ENCODE results near the gene WIPF3. TPM values are rescaled to one million over a fixed set of nuclear protein-coding genes. Genes with fewer than 3 reads are reported as not detected.

The WIPF3 gene
- total RNA-seq, 1 donor from 2014 or later = not detected

DNA sequence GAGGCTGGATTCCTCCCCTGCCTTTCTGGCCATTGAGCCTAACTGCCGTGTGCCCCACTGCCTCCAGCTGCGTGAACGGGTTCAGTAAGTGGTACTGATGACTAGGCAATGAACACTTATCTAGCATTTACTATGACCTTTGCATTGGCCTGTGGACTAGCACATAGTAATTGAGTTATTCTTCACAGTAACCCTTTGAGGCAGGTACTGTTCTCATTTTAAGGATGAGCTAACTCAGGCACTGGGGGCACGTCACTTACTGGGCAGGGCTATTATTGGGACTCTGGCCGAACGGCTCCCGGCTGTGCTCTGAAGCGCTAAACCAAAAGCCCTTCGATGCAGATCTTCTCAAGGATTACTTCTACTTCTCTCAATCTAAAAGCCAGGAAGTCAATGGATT is 38.3 kb downstream of the WIPF3 start:
- intact Hi-C loops (cut with micrococcal nuclease) = no loop called here

DNA sequence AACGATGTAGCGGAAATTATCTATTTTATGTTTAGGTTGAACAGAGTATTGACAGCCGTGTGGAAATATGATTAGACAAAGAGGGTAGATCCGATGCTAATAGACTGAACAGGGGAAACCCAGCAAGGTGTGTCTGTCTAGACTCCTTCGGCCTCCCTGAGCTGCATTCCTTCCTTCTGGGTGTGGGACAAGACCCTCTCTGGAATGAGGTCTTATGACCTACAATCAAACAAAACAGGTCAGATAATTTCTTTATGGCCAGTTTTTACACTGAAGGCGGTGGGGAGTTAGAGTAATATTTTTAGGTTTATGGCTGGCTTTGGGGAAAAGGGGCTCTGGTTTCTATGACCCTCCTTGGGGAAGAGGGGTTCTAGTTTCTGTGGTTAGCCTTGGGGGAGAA is 41.2 kb downstream of the WIPF3 start:
- intact Hi-C loops (cut with micrococcal nuclease) = no loop called here

DNA sequence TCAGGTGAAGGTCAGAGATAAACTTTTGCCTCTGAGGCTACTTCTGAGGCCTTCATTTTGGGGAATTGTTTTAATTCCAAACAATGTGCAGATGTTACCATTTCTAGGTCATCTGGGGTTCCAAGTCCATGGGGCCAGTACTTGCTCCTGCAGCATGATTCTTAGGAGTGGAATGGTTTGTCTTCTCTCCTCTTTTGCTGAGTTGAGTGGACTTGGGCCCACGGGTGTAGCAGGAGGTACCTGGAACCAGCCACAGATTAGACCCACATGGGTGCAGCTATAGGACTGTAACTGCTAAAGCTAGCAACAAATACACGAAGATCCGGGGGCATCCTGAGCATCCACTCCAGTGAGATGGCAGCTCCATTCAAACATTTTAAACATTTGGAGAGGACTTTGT is 41.6 kb downstream of the WIPF3 start:
- intact Hi-C loops (cut with micrococcal nuclease) = no loop called here

DNA sequence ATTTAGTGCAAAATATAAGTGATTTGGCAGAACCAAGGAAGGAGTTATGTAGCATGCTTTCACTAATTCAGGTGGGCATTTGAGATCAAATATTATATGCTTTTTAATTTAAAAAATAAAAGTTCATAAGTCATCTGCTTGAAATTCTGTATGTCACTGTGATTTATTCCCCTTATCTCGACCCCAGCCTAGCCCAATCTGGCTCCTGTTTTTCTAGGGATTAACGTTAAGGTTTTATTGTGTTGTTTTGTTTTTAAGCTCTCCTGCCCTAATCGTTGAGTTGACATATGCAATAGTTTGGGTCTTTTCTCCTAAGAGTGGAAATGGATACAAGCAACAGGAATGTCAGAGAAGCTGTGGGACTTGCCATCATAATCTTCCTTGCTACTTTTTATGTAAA is 42.6 kb downstream of the WIPF3 start:
- intact Hi-C loops (cut with micrococcal nuclease) = no loop called here

DNA sequence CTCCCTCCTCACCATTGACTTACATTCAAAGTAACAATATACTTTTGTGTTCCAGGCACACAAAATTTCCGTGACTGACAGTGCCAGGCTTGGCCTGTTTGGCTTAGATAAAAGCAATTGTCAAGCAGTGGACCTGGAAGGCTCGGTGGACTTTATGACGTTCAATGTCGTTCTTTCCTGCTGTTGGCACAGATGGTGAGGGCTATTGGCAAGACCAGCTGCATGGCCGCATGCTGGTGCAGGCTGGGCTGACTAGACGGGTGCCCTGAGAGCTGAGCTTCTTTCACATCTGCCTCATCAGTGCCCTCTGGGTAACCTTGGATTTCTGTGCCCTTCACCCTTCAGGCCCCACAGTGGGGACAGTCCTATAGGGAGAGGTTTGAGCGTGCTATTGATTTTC is 45.2 kb downstream of the WIPF3 start:
- intact Hi-C loops (cut with micrococcal nuclease) = no loop called here

DNA sequence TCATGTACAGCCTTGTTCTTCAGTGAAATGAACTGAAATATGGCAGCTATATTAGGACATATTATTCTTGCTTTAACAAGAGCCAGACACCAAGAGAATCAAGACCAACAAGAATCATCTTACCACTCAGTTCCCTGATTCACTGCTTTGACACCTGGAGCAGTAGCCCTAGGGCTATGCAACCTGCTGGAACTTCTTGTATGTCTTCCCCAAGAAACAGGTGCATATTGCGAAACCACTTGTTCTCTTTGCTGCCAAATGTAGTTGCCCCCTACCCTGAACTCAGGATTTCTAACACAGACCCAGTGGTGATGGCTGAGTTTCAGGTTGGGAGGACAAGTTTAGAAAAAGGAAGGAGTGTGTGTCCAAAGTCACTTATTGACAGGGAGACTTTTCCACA is 46.1 kb downstream of the WIPF3 start:
- intact Hi-C loops (cut with micrococcal nuclease) = no loop called here

DNA sequence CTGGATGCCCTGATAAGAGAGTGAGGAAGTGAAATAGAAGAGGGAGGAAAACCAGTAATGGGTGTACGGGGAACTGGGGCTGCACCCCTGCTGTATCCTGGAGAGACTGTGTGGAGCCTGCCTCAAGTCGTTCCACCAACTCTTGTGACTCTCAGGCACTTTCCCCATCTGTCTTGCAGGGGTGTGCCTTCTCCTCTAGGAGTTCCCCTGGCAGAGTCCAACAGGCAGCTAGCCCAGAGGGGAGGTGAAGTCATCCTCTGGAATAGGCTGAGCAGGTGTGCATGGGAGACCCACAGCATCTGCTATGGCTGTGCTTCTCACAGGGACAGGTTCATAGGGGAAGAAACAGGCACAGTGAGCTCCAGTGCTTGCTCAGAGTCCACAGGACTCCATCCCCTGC is 46.8 kb downstream of the WIPF3 start:
- intact Hi-C loops (cut with micrococcal nuclease) = no loop called here

DNA sequence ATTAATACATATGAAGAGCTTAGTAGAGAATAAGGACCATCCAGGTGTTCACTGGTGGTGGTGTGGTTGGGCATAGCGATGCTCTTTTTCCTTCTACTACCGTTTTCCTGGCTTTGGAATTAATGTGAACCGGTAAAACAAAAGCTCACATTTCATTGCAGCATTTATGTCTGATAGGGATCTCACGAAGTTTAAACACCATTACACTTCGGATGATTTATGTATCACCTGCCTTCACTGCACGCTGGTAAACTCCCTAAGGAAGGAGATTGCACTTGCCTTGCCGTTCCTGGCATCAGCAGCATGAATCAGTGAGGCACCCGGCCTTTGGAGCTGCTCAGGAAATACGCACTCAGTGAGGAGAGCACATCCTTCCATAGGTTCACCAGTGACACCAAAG is 47.5 kb downstream of the WIPF3 start:
- intact Hi-C loops (cut with micrococcal nuclease) = no loop called here

DNA sequence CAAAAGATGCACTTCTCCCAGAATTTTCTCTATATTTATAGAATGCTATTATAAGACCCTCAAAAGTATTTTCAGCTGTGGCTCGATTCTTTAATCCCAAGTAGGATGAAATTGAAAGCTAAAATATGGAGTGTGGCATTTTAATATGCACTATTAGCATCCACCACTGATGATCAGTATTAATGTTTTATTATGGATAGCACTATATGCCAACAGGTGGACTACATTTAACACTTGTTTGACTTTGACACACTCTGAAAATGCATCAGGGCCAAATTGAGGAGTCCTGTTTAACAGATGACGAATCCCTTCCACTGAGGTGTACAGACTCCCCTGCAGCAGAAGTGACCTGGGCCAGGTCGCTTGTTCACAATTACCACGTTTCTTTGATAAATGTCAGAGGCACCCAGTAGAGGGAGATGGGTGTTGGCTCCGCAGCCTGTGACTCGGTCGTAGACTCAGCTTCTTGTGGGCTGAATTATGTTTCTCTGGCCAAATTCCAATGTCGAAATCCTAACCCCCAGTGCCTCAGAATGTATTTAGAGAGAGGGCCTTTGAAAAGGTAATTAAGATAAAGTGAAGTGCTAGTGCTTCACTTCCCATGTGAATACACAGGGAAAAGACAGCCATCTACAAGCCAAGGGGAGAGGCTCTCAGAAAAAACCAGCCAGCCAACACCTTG is 48.1 kb downstream of the WIPF3 start:
- intact Hi-C loops (cut with micrococcal nuclease) = no loop called here

DNA sequence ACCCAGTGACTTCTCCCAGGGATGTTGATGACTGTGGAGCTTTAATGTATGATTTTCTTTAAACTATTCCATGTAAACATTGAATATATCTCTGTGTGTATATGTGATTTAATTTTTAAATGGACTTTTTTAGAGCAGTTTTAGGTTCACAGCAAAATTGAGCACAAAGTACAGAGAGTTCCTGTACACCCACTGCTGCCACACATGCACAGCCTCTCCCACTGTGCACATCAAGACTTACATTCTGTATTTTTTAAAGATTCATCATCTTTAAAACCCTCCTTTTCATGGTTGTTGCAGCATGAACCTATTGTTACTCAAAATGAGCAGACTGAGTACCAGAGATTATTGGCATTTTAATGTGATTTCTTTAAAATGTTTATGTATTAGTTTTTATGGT is 51.3 kb downstream of the WIPF3 start:
- intact Hi-C loops (cut with micrococcal nuclease) = no loop called here

DNA sequence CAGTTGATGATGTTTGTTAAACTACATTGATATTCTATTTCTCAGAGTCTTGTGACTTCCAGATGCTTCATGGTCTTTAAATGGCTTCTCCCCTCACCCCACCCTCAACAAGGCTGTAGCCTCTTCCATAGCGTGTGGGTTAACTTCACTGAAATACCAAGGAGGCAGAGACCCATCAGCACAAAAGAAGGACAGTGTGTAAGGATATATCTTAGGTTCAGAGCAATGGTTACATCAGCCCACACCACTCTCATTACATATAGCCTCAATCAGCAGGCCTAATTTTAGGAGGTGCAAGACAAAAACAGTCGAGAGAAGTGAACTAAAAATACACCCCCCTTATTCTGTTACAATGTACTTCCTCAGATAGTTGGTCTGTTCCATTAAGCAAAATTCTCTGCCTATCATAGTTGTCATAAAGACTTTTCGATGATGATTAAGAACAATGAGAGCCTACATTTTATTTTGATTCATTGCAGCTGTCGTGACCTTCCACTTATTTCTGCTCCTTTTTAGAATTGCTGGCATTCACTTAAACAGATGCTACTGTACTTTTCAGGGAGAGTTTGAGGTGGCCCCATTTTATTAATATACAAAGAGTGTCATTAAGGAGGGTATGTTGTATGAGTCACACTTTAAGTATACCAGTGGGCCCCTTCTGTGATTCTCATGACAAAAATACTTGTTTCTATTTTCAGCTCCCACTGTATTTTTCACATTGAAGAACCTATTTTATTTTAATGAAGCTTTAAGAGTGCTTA is 52.1 kb downstream of the WIPF3 start:
- intact Hi-C loops (cut with micrococcal nuclease) = no loop called here

DNA sequence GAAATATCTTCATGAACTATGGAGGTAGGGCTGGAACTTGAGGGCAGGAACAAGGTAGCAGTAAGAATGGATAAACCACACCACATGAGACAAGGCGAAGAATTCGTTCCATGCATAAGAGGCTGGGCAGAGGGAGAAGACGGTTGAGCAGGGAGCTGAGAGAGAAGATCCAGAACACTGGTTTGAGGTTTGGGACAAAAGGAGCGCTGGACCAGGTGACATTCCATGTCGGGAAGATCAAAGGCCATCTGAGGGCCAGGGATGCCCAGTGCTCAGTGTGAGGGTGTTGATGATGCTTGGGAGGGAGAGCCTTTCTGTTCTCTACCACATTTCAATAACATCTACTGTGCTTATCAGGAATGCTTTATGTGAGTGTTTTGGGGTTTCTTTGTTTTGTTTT is 52.8 kb downstream of the WIPF3 start:
- intact Hi-C loops (cut with micrococcal nuclease) = no loop called here

DNA sequence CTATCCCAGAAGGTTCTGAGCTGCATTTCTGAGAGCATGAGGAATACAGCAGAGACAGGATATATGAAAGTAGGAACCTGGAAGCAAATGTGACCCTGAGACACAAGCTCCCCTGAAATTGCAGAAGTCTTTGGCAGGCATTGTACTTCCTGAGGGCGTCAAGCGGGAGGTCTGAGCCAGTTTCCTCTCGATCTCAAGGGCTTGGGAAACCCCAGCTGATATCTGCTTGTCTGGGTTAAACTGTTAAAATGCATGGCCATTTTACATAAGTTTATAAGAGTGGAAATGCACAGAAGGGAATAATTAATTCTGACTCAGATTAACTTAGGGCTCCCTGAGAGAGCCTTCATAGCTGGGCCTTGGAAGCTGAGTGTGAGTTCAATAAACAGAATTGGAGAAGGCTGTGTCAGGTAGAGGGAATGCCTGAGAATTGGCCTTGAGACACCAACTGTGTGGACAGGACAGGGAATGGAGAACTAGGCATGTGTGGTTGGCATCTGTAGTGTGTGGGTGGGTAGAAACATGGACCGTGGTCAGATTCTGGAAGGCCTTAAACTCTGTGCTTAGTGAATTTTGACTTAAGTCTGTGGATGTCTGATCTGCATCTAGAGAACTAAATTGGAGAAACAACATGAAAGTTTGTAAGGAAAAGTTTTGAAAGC is 53.3 kb downstream of the WIPF3 start:
- intact Hi-C loops (cut with micrococcal nuclease) = no loop called here

DNA sequence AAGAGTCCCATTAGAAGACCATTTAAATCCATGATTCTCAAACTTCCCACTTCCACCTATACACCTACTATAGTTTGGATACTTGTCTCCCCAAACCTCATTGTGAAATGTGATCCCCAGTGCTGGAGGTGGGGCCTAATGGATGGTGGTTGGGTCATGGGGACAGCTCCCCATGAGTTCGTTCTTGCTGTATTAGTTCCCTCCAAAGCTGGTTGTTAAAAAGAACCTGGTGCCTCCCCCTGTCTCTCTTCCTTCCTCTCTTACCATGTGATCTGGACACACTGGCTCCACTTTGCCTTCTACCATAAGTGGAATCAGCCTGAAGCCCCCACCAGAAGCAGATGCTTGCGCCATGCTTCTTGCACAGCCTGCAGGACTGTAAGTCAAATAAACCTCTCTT is 53.9 kb downstream of the WIPF3 start:
- intact Hi-C loops (cut with micrococcal nuclease) = no loop called here

DNA sequence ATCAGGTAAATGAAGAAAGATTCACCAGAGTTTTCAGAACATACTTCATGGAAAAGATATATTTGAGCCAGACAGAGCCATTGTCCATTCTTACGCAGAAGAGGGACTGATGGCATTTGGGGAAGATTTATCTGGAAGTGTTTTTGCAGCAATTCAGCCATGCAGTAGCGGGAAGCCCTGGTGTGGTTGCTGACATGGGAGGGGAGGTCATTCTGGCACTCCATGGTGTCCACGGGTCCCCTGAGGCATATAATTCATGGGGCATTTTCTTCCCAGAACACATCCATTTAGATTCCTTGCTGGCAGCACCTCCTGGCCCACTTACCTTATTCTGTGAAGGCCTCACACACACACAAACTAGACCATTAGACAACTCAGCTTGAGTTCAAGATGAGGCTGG is 55.6 kb downstream of the WIPF3 start:
- intact Hi-C loops (cut with micrococcal nuclease) = no loop called here

DNA sequence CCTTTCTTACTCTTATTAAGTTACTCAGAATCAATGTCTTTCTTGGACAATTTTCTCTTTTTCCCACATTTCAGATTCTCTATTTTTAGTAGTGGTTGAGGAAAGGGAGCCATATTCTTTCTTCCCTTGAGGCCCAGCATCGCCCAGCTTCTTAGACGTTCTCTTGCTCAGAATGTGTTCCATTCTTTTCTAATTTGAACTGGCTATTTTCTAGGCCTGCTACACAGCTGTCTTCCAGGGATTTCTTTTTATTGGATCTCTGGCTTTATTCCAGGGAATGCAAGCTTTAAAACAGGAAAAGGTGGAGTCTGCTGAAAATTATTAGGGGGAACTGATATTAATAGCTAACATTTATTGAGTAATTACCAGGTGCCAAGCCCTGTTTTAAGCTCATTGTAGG is 58.3 kb downstream of the WIPF3 start:
- intact Hi-C loops (cut with micrococcal nuclease) = no loop called here

DNA sequence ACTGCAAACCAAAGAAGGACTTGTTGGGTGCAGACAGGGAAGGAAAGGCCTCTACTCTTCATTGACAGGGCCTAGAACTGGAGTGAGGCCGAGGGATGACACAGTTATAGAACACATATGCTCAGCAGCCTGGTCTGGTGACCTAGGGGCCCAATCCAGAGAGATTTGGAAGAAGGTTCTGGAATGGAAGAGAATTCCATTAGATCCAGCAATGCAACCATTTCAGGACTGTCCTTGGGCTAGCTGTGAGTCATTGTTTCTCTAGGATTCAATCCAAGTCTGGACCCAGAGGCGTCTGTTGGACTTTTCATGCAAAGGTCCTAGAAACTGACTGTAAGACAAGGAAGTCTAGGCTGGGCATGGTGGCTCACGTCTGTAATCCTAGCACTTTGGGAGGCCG is 59.2 kb downstream of the WIPF3 start:
- intact Hi-C loops (cut with micrococcal nuclease) = no loop called here

DNA sequence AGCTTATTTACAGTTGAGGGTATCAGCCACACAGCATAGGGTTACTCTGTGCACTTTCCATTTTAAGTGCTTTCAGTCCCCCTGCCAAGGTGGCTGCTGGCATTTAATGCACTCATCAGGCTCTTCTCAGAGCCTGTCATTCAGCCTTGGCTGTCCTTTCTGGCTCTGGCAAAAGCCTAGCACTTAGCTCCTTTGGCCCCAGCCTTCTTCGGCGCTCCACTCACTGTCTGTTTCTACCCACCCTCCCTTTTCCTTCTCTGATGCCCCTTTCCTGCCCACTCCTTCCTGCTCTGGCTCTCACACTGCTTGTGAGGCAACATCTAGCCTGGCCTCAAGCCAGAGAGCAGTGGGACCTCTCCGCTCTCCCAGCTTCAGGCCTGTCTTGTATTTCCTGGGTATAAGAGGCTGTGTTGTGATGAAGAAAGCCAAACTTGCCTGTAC is 60.2 kb downstream of the WIPF3 start:
- intact Hi-C loops (cut with micrococcal nuclease) = no loop called here

DNA sequence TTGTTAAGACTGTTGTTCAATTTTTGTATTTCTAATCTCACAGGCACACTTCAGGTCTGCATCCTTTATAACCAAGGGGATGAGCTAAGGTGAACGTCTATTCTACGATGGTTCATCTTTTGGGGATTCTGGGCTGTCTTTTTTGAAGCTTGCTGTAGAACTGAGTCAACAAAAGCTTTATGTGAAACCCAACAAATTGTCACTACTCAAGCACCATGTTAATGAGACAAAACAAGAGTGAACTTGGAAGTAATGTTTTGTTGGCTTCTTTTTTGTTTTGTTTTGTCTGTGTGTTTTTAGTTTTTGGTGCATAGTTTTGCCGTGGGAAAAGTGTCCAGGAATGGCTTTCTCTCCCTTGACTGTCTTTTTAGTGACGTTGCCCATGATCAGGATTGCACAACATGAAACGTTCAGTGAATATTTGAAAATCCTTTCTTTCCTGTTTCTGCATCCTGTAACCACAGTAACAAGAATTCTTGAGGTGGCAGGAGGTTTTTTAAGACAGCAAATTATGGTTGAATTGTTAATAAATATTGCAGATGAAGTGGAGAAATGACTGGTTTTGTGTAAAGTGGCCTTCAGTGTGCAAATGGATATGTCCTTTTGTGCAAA is 65.6 kb downstream of the WIPF3 start:
- intact Hi-C loops (cut with micrococcal nuclease) = no loop called here

DNA sequence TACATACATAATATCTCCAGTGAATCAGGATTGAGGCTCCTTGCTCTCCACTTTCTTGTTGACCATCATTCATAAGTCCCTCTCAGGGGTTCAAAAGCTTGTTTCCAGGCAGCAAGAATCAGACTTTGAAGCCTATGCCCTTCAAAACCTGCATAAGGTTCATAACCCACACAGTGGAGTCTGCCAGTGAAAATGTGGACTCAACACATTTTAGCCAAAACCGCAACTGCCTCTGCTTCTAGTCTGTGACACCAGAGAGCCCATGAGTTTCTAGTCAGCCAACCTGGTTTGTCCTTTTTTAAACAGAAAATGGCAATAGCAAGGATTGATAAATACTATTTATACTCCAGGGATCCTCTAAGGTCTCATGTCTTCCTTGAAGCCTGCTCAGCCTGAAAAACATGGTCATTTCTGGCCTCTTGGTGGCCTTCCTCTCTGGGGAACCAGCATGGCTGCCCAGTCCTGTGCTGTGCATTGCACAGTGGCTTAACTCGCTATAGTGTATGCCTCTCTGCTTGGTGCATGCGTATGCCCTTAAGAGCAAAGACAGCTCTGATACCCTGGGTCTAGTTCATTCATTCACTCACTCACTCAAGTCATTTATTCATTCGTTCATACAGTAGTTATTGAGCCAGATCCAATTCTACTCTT is 67.5 kb downstream of the WIPF3 start:
- intact Hi-C loops (cut with micrococcal nuclease) = no loop called here

DNA sequence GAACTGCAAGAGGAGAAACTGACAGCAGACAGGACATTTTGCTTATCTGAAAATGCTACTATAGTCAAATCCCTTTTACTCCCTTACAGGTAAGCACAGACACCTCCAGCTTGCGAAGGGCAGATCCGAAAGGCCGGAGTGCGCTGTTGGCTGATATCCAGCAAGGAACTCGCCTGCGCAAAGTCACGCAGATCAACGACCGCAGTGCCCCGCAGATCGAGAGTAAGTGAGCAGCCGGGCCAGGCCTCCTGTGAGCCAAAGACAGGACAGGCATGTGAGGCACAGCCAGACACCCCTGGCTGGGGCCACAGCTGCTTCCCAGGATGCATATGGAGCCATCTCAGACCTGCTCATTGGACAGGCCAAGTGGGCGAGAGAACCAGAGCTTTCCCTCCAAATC is 69.4 kb downstream of the WIPF3 start:
- intact Hi-C loops (cut with micrococcal nuclease) = no loop called here

DNA sequence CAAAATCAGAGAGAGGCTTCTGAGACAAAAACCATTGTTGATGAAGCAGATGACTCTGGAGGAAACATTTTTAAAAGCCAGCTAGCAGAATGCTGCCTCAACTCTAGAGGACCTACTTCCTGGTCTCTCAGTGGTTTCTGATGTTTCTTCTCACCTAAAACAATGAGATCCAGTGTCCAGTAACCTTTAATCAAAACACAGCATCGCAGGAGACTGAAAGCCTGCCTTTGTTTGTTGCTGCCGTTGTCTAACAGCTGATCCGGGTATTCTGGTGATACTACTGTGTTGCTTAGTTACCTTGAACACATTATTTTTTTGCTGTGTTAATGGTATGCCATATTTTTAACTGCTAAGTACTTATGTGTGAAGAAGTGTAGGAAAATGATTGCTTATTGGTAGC is 70.9 kb downstream of the WIPF3 start:
- intact Hi-C loops (cut with micrococcal nuclease) = no loop called here
